HG03460 (cell line): ENCODE data around the gene ARHGEF28.

Source experiments
- ATAC-seq: cut with Tn5 transposase; IDR thresholded peaks from one replicate; pipeline ENCODE4 v1.9.1; 2021; ENCODE audit not compliant: unreplicated experiment

Gene ARHGEF28

GRCh38 chr5:73986729-73987128, 360.7 kb downstream of the ARHGEF28 start:
- ATAC-seq = no peak

- no peak for ATAC-seq
Observed at GRCh38 chr5:73987915-73988314, 361.9 kb downstream of the ARHGEF28 start.

- no peak for ATAC-seq
Observed at GRCh38 chr5:73989956-73990355, 364.0 kb downstream of the ARHGEF28 start.
